Coronary artery (tissue), 2 donors: ENCODE measurements around the gene LURAP1L.

Source experiments
- DNase-seq: peaks from one replicate; pipeline ENCODE4 v3.0.0-alpha.2; 2017; ENCODE audit warnings: low spot score
- H3K27ac ChIP-seq, 2 donors: fragments of 200-600 bp; sonication (generic); one replicate each; pipeline ENCODE4 v1.5.1; 2016 to 2019
- H3K4me3 ChIP-seq: fragments of 200-600 bp; sonication (generic); 2 replicates; pipeline ENCODE4 v1.5.1; 2016; ENCODE audit warnings: mild to moderate bottlenecking, moderate library complexity
- CTCF ChIP-seq: fragments of 200-600 bp; sonication (generic); IDR thresholded peaks from one replicate; pipeline ENCODE4 v1.5.1; 2019; ENCODE audit warnings: antibody characterized with exemption

LURAP1L gene

GRCh38 chr9:12776513-12777055, 1.8 kb downstream of the LURAP1L start:
- H3K27ac ChIP-seq: peak overlapping the region; percentile 92 to 97
- TF ChIP-seq CTCF: no peak
- peak; percentile 90 for DNase-seq

GRCh38 chr9:12777121-12778022, 2.6 kb downstream of the LURAP1L start:
- peak overlapping the region; percentile 86 for H3K4me3 ChIP-seq

More at GRCh38 chr9:12776513-12777055, 1.8 kb downstream of the LURAP1L start:
- peak overlapping the region; percentile 86 for H3K4me3 ChIP-seq

GRCh38 chr9:12778389-12778788, 3.6 kb downstream of the LURAP1L start:
- TF ChIP-seq CTCF: no peak
- Histone ChIP-seq H3K4me3 (peak overlapping the region; percentile 86), H3K27ac (peak overlapping the region; percentile 92 to 97)
- no peak for DNase-seq

More at GRCh38 chr9:12777121-12778022, 2.6 kb downstream of the LURAP1L start:
- peak overlapping the region; percentile 92 to 97 for H3K27ac ChIP-seq
- DNase-seq: no peak
- no peak for TF ChIP-seq CTCF

- no peak for DNase-seq
- no peak for TF ChIP-seq CTCF
- peak overlapping the region; percentile 8 for H3K4me3 ChIP-seq
- H3K27ac ChIP-seq: peak overlapping the region in 1 of 2 donors; percentile 52
These were observed 6.5 kb downstream of the LURAP1L start for GRCh38 chr9:12781226-12781733.

GRCh38 chr9:12783767-12784460, 9.1 kb downstream of the LURAP1L start:
- TF ChIP-seq CTCF: no peak

GRCh38 chr9:12784461-12785259, 9.8 kb downstream of the LURAP1L start:
- Histone ChIP-seq H3K27ac (peak overlapping the region; percentile 86 to 88), H3K4me3 (peak overlapping the region; percentile 46)
- peak; percentile 90 for DNase-seq
- no peak for TF ChIP-seq CTCF

More at GRCh38 chr9:12783767-12784460, 9.1 kb downstream of the LURAP1L start:
- Histone ChIP-seq H3K27ac (peak overlapping the region; percentile 86 to 88), H3K4me3 (peak overlapping the region; percentile 46)
- no peak for DNase-seq
